ENCODE results near the gene SAFB.
A peak's percentile ranks its signal among the peaks of the same experiment; 100 is the strongest.

GRCh38 chr19:5622465-5623396 is at the start of gene SAFB, which contains the start of gene SAFB2:
- TF ChIP-seq POLR2A (IDR thresholded peaks at IDR 0.05) (peak; percentile 79 to 83), CTCF (IDR thresholded peaks at IDR 0.05) (no peak), POLR2AphosphoS5 (IDR thresholded peaks at IDR 0.05) (peak; percentile 44 to 97 (median 85))
